ENCODE measurements around the gene PLTP. TPM values are rescaled to one million over a fixed set of nuclear protein-coding genes. Genes with fewer than 3 reads are reported as not detected.

The PLTP gene, protein sequence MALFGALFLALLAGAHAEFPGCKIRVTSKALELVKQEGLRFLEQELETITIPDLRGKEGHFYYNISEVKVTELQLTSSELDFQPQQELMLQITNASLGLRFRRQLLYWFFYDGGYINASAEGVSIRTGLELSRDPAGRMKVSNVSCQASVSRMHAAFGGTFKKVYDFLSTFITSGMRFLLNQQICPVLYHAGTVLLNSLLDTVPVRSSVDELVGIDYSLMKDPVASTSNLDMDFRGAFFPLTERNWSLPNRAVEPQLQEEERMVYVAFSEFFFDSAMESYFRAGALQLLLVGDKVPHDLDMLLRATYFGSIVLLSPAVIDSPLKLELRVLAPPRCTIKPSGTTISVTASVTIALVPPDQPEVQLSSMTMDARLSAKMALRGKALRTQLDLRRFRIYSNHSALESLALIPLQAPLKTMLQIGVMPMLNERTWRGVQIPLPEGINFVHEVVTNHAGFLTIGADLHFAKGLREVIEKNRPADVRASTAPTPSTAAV
- total RNA-seq (ENCODE audit: low replicate concordance), result 40.7 and 96.5 TPM in 2 replicates
- long read RNA-seq, transcript PLTP-203 (16 exons, 1,743 nt), result major isoform, 11 of 14 reads
- long read RNA-seq, partial matches to known transcripts, result 1 of 14 reads
- long read RNA-seq, other reads (novel, unspliced or antisense), result 1 of 14 reads

DNA sequence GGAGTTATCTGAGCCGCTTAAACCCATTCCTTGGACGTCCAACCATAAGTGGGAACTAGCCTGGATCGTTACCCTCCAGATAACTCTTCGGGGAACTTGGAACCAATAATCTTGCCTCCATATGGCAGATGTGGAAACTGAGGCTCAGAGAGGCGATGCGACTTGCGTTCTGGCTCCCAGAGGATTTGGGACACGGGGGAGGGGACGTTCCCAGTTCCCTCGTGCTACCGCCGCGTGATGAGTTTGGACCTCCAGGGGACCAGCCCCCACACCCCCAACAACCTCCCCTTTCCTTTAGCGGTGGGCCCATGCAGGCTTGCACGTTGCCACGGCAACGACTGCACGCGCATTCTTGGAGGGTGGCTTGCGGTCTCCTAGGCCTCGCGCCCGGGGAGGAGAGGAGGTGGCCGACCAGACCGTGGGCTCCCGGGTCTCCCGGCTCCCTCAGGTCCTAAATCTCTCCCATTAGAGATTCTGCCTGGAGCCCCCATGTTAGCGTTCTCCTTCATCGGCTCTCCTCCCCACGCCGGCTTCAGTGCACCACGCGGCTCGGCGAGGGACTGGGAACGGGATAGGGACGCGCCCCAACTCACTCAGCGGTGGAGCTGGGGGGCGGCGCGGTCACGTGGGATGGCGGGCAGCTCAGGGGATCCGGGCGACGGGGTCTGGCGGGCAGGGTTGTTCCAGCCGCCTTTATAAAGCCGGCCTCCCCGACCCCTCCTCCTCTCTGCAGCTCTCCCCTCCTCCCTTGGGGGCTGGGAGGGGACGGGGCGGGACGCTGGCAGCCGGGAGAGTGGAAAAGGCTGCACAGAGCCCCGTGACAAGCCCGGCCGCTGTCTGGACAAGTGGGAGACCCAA lies at the start of gene PLTP:
Gene PLTP (minus strand): TSS at position 670 of the 858 bp plus-strand sequence. CDS start 703 bp downstream, outside the sequence.
- Mint-ChIP-seq H3K27ac (peak within 1 kb of the TSS; percentile 86), H3K9me3 (no peaks in the 10 kb centered on the region)

DNA sequence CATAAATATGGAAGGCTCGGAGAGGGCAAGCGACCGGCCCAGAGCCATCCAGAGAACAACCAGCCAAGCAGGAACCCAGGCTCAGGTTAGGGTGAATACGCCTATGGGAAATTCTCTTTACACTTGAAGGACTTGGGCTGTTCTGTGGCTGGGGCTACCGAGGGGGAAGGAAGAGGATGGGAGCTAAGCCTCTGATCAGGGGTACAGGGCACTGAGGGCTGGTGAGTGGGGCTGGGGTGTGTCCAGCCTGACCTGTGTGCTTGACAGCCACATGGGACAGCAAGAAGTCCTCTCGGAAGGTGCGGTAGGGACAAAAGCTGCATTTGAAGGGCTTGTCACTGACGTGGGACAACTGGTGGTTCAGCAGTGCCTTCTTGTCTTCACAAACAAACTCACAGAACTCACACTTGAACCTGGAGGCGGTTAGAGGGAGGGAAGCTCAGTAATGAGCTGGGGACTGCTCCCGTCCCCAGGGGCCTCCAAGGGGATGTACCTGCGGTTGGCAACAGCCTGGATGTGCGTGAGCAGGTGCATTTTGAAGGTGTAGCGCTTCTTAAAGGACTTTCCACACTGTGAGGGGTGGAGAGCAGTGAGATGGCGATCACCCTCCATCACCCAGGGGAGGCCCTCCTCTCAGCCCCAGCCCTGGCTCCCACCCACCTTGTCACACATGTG lies 48.1 kb upstream of the PLTP start:
- no peak overlapping the region for H3K4me3 Mint-ChIP-seq
- H3K4me1 Mint-ChIP-seq (ENCODE audit: unreplicated experiment), result no peaks in the 10 kb centered on the region
- no peak overlapping the region for H3K27ac Mint-ChIP-seq
- no peaks in the 10 kb centered on the region for H3K27me3 Mint-ChIP-seq
- peaks cover 10% of the 10 kb centered on the region for H3K36me3 Mint-ChIP-seq
- no peak for TF ChIP-seq CTCF (conservative IDR thresholded peaks at IDR 0.05)
- DNase-seq (ENCODE audit: extremely low spot score, unreplicated experiment), result no peak
- no peaks in the 10 kb centered on the region for H3K9me3 Mint-ChIP-seq

More for the DNA sequence above, at the start of gene PLTP:
- Mint-ChIP-seq H3K4me3 (peak within 1 kb of the TSS; percentile 93), H3K36me3 (peaks cover 10% of the 10 kb centered on the region), H3K4me1 (ENCODE audit: unreplicated experiment) (peaks cover 14% of the 10 kb centered on the region), H3K27me3 (no peaks in the 10 kb centered on the region)
- no peak for TF ChIP-seq CTCF (conservative IDR thresholded peaks at IDR 0.05)
- peak; percentile 81 for DNase-seq (ENCODE audit: extremely low spot score, unreplicated experiment)

GRCh38 chr20:45959126-45959525 lies 47.2 kb upstream of the PLTP start:
- DNase-seq (ENCODE audit: extremely low spot score, unreplicated experiment), result no peak
- Mint-ChIP-seq H3K9me3 (no peaks in the 10 kb centered on the region), H3K36me3 (peaks cover 10% of the 10 kb centered on the region), H3K27me3 (no peaks in the 10 kb centered on the region), H3K4me3 (no peak overlapping the region), H3K27ac (no peak overlapping the region), H3K4me1 (ENCODE audit: unreplicated experiment) (no peaks in the 10 kb centered on the region)
- TF ChIP-seq CTCF (conservative IDR thresholded peaks at IDR 0.05), result no peak

DNA sequence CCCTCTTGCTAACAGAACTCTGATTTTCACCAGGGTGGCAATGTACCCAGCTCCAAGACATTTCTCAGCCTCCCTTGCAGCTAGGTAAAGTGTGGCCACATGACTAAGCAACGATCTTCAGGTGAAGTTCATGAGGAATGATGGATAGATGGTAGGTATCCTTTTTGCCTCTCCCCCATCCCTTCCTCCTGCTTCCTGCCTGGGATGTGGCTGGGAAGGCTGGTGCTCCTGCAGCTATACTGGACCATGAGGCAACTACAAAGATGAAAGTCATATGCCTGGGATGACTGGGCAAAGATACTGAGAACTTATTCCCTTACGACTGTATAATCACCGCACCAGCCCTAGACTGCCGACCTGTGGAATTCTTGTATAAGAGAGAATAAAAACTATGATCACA lies 46.6 kb upstream of the PLTP start:
- peaks cover 10% of the 10 kb centered on the region for H3K36me3 Mint-ChIP-seq
- no peak for DNase-seq (ENCODE audit: extremely low spot score, unreplicated experiment)
- no peak for TF ChIP-seq CTCF (conservative IDR thresholded peaks at IDR 0.05)

More for the DNA sequence above, 46.6 kb upstream of the PLTP start:
- H3K4me3 Mint-ChIP-seq, result no peak overlapping the region
- H3K4me1 Mint-ChIP-seq (ENCODE audit: unreplicated experiment), result no peaks in the 10 kb centered on the region
- no peaks in the 10 kb centered on the region for H3K9me3 Mint-ChIP-seq
- H3K27me3 Mint-ChIP-seq, result no peaks in the 10 kb centered on the region
- no peak overlapping the region for H3K27ac Mint-ChIP-seq

All from type B pancreatic cell (in vitro differentiated cells).